DND-41 (cell line): ENCODE results near the gene ORM2.
A peak's percentile ranks its signal among the peaks of the same experiment; 100 is the strongest.

Source experiments
- ATAC-seq: fragments of 200-7000 bp; cut with Tn5 transposase; 3 replicates; pipeline ENCODE4 v1.9.1; 2021; ENCODE audit warnings: low read depth; ENCODE audit not compliant: insufficient read depth
- DNase-seq: peaks from one replicate; pipeline ENCODE4 v3.0.0-alpha.2; 2020
- H2AFZ ChIP-seq: 2 replicates; pipeline ENCODE4 v1.6.0; 2012; ENCODE audit warnings: low read depth, low read length
- H3K27ac ChIP-seq: 2 replicates; pipeline ENCODE4 v1.5.1; 2012; ENCODE audit warnings: low read length, inconsistent platforms
- H3K27me3 ChIP-seq: fragments of 200-600 bp; sonication (generic); 2 replicates; pipeline ENCODE4 v1.6.0; 2012; ENCODE audit warnings: low read length, mild to moderate bottlenecking, inconsistent platforms; ENCODE audit not compliant: insufficient read depth, poor library complexity
- H3K36me3 ChIP-seq: 2 replicates; pipeline ENCODE4 v1.5.1; 2012; ENCODE audit warnings: low read length, inconsistent platforms; ENCODE audit not compliant: insufficient read depth
- H3K4me1 ChIP-seq: 2 replicates; pipeline ENCODE4 v1.5.1; 2012; ENCODE audit warnings: mild to moderate bottlenecking, low read length; ENCODE audit not compliant: insufficient read depth
- H3K4me2 ChIP-seq: 2 replicates; pipeline ENCODE4 v1.6.0; 2012; ENCODE audit warnings: mild to moderate bottlenecking, moderate library complexity, low read length, inconsistent platforms; ENCODE audit not compliant: insufficient read depth
- H3K4me3 ChIP-seq, 2 experiments: fragments of 200-600 bp in 1 of 2; shearing (Covaris generic) in 1 of 2; 2 replicates each; pipeline ENCODE4 v1.5.1; 2012 to 2016; ENCODE audit warnings: inconsistent platforms in 2 of 2, low read length in 2 of 2, mild to moderate bottlenecking in 2 of 2, low read depth in 1 of 2, moderate library complexity in 1 of 2
- H3K79me2 ChIP-seq: 2 replicates; pipeline ENCODE4 v1.6.0; 2012; ENCODE audit warnings: low read length, inconsistent platforms; ENCODE audit not compliant: insufficient read depth
- H3K9ac ChIP-seq: 2 replicates; pipeline ENCODE4 v1.6.0; 2012; ENCODE audit warnings: low read depth, mild to moderate bottlenecking, inconsistent platforms, low read length, moderate library complexity
- H3K9me3 ChIP-seq: 2 replicates; pipeline ENCODE4 v1.5.1; 2012; ENCODE audit warnings: low read length, moderate library complexity, mild to moderate bottlenecking, inconsistent platforms; ENCODE audit not compliant: insufficient read depth, severe bottlenecking
- H4K20me1 ChIP-seq: 2 replicates; pipeline ENCODE4 v1.6.0; 2012; ENCODE audit warnings: low read length; ENCODE audit not compliant: insufficient read depth
- EZH2 ChIP-seq: IDR thresholded peaks from 3 replicates; pipeline ENCODE4 v1.6.1; 2012; ENCODE audit warnings: borderline replicate concordance, low read depth, mild to moderate bottlenecking, moderate library complexity, low read length, inconsistent platforms; ENCODE audit not compliant: severe bottlenecking
- TF ChIP-seq, protein P1 (sequence below): IDR thresholded peaks from 2 replicates; pipeline ENCODE4 v1.5.1; 2012; ENCODE audit warnings: borderline replicate concordance, low read length, moderate library complexity, mild to moderate bottlenecking; ENCODE audit not compliant: poor library complexity, severe bottlenecking; ENCODE audit errors: extremely low read depth

Gene ORM2

GRCh38 chr9:114349713-114350480 is 20.2 kb downstream of the ORM2 start:
- TF ChIP-seq, protein P1, sequence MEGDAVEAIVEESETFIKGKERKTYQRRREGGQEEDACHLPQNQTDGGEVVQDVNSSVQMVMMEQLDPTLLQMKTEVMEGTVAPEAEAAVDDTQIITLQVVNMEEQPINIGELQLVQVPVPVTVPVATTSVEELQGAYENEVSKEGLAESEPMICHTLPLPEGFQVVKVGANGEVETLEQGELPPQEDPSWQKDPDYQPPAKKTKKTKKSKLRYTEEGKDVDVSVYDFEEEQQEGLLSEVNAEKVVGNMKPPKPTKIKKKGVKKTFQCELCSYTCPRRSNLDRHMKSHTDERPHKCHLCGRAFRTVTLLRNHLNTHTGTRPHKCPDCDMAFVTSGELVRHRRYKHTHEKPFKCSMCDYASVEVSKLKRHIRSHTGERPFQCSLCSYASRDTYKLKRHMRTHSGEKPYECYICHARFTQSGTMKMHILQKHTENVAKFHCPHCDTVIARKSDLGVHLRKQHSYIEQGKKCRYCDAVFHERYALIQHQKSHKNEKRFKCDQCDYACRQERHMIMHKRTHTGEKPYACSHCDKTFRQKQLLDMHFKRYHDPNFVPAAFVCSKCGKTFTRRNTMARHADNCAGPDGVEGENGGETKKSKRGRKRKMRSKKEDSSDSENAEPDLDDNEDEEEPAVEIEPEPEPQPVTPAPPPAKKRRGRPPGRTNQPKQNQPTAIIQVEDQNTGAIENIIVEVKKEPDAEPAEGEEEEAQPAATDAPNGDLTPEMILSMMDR: no peak
- no peak for TF ChIP-seq EZH2
- no peak overlapping the region for H2AFZ ChIP-seq
- no peak for ATAC-seq

GRCh38 chr9:114350636-114351401 is 21.1 kb downstream of the ORM2 start:
- Histone ChIP-seq H3K36me3 (peaks cover 85% of the 10 kb centered on the region), H2AFZ (no peak overlapping the region), H3K9me3 (no peaks in the 10 kb centered on the region), H3K4me3 (no peak overlapping the region), H3K4me2 (no peak overlapping the region), H3K27ac (no peak overlapping the region), H3K9ac (no peak overlapping the region), H3K27me3 (no peaks in the 10 kb centered on the region), H3K79me2 (no peaks in the 10 kb centered on the region), H3K4me1 (peaks cover 20% of the 10 kb centered on the region), H4K20me1 (0 out of 2 replicates have a peak, but pooled peaks cover 3% of the 10 kb centered on the region)
- no peak for DNase-seq
- no peak for ATAC-seq
- TF ChIP-seq EZH2: no peak
- TF ChIP-seq, protein P1: no peak

More at GRCh38 chr9:114349713-114350480, 20.2 kb downstream of the ORM2 start:
- H3K9me3 ChIP-seq: no peaks in the 10 kb centered on the region
- H3K9ac ChIP-seq: no peak overlapping the region
- no peak for DNase-seq
- no peak overlapping the region for H3K4me2 ChIP-seq
- H3K27me3 ChIP-seq: no peaks in the 10 kb centered on the region
- peaks cover 20% of the 10 kb centered on the region for H3K4me1 ChIP-seq
- 0 out of 2 replicates have a peak, but pooled peaks cover 3% of the 10 kb centered on the region for H4K20me1 ChIP-seq
- no peak overlapping the region for H3K4me3 ChIP-seq
- peaks cover 86% of the 10 kb centered on the region for H3K36me3 ChIP-seq
- no peaks in the 10 kb centered on the region for H3K79me2 ChIP-seq
- peak overlapping the region; percentile 59; the same call in 1 of the 2 replicates for H3K27ac ChIP-seq

GRCh38 chr9:114351932-114352331 is 22.3 kb downstream of the ORM2 start:
- Histone ChIP-seq H3K27ac (no peak overlapping the region), H3K9ac (no peak overlapping the region), H3K79me2 (no peaks in the 10 kb centered on the region), H3K36me3 (peaks cover 85% of the 10 kb centered on the region), H2AFZ (no peak overlapping the region), H3K4me1 (peaks cover 20% of the 10 kb centered on the region), H3K9me3 (no peaks in the 10 kb centered on the region), H3K4me3 (no peak overlapping the region), H3K27me3 (no peaks in the 10 kb centered on the region), H3K4me2 (no peak overlapping the region), H4K20me1 (0 out of 2 replicates have a peak, but pooled peaks cover 3% of the 10 kb centered on the region)
- DNase-seq: no peak
- no peak for ATAC-seq
- TF ChIP-seq, protein P1: no peak
- TF ChIP-seq EZH2: no peak
